Measurements from ENCODE around the gene CEMIP2. TPM values are rescaled to one million over a fixed set of nuclear protein-coding genes. Genes with fewer than 3 reads are reported as not detected.

CEMIP2 gene
- total and polyA plus RNA-seq, 2 of the 13 experiments (the other 11 are each of a cell fraction or from before 2014, with no cell fraction given): 94.3 to 128 TPM

GRCh38 chr9:71736236-71736635, 32.1 kb downstream of the CEMIP2 start:
- no peak for TF ChIP-seq HNRNPL (IDR thresholded peaks at IDR 0.05; ENCODE audit: low read depth, low read length)
- TF ChIP-seq RBM22 (optimal IDR thresholded peaks at IDR 0.05; ENCODE audit: low read length): peak; percentile 32
- Histone ChIP-seq H3K36me3 (replicated peaks in 1 of 2; ENCODE audit: control insufficient read depth in 1 of 2, insufficient read depth in 2 of 2, low read length in 2 of 2) (peaks cover 26 to 70% of the 10 kb centered on the region in 2 experiments), H3K4me3 (replicated peaks in 1 of 3; ENCODE audit: insufficient read depth in 1 of 3, low read depth in 2 of 3, low read length in 3 of 3) (no peak overlapping the region), H2AFZ (ENCODE audit: low read length) (no peak overlapping the region), H3K4me1 (ENCODE audit: insufficient read depth, low read length) (peaks cover 14% of the 10 kb centered on the region), H3K9ac (ENCODE audit: insufficient read depth, low read depth, low read length) (no peak overlapping the region), H3K9me3 (ENCODE audit: low read length) (no peaks in the 10 kb centered on the region), H4K20me1 (ENCODE audit: insufficient read depth, low read length) (no peaks in the 10 kb centered on the region), H3K79me2 (ENCODE audit: insufficient read depth, low read length) (peaks cover 21% of the 10 kb centered on the region), H3K27ac (ENCODE audit: extremely low read length, insufficient read depth, low read length) (no peak overlapping the region), H3K27me3 (ENCODE audit: control insufficient read depth in 1 of 2, insufficient read depth in 2 of 2, low read length in 2 of 2) (no peaks in the 10 kb centered on the region), H3K4me2 (ENCODE audit: low read depth, low read length) (no peak overlapping the region)
- 95% methylated on average over 4 of the region's 4 CpGs for WGBS (ENCODE audit: low lambda C conversion rate)
- ATAC-seq (peak; percentile 36; the same call in 1 of the 3 replicates), FAIRE-seq (no peak), DNase-seq (ENCODE audit: low spot score) (no peak)
- ChIA-PET POLR2A (interaction anchor here (0.9 kb wide), 1 partner anchor 50 kb away, joined by 3 read pairs; no protein-coding TSS in a partner anchor), CTCF (ENCODE audit: low intra/inter-chr PET ratio, low total read pairs) (no interaction called here)
- BruUV-seq (replicated peaks): no TSS peak
- intact Hi-C loops (cut with micrococcal nuclease; ENCODE audit: unreplicated experiment): no loop called here
- in situ Hi-C loops (cut with HindIII; ENCODE audit: extremely low pct_ligation_motif_present, low pct_unique_long_range_greater_than_20kb): no loop called here

- H3K9me3 ChIP-seq (ENCODE audit: low read length): no peaks in the 10 kb centered on the region
- TF ChIP-seq MAFF (IDR thresholded peaks at IDR 0.05; ENCODE audit: low read depth, low read length) (peak; percentile 92), MAFK (conservative IDR thresholded peaks at IDR 0.05 in 1 of 2, IDR thresholded peaks at IDR 0.05 in 1 of 2; ENCODE audit: low read length in 2 of 2) (peak; percentile 88 to 93), ZFX (CRISPR knock-in tag; IDR thresholded peaks at IDR 0.05; ENCODE audit: low read depth) (no peak)
- DNase-seq (ENCODE audit: low spot score) (no peak), FAIRE-seq (no peak), ATAC-seq (no peak)
- in situ Hi-C loops (cut with HindIII; ENCODE audit: extremely low pct_ligation_motif_present, low pct_unique_long_range_greater_than_20kb): no loop called here
- CTCF ChIA-PET (ENCODE audit: low intra/inter-chr PET ratio, low total read pairs): no interaction called here
- H3K4me3 ChIP-seq (replicated peaks in 1 of 3; ENCODE audit: insufficient read depth in 1 of 3, low read depth in 2 of 3, low read length in 3 of 3): no peak overlapping the region
- BruUV-seq (replicated peaks): no TSS peak
- H3K27me3 ChIP-seq (ENCODE audit: control insufficient read depth in 1 of 2, insufficient read depth in 2 of 2, low read length in 2 of 2): no peaks in the 10 kb centered on the region
- H3K9ac ChIP-seq (ENCODE audit: insufficient read depth, low read depth, low read length): no peak overlapping the region
- H2AFZ ChIP-seq (ENCODE audit: low read length): no peak overlapping the region
- 93% methylated on average over 4 of the region's 4 CpGs for WGBS (ENCODE audit: low lambda C conversion rate)
- no peak overlapping the region for H3K27ac ChIP-seq (ENCODE audit: extremely low read length, insufficient read depth, low read length)
- peaks cover 1% of the 10 kb centered on the region for H3K4me1 ChIP-seq (ENCODE audit: insufficient read depth, low read length)
- H3K79me2 ChIP-seq (ENCODE audit: insufficient read depth, low read length): peaks cover 9% of the 10 kb centered on the region
- H3K36me3 ChIP-seq (replicated peaks in 1 of 2; ENCODE audit: control insufficient read depth in 1 of 2, insufficient read depth in 2 of 2, low read length in 2 of 2): peaks cover 25 to 81% of the 10 kb centered on the region in 2 experiments
- no peak overlapping the region for H3K4me2 ChIP-seq (ENCODE audit: low read depth, low read length)
- H4K20me1 ChIP-seq (ENCODE audit: insufficient read depth, low read length): no peaks in the 10 kb centered on the region
- POLR2A ChIA-PET: no interaction called here
- intact Hi-C loops (cut with micrococcal nuclease; ENCODE audit: unreplicated experiment): no loop called here
Measured at GRCh38 chr9:71734950-71735349, 33.4 kb downstream of the CEMIP2 start.
